K562 (cell line): ENCODE data around the gene RIT1. TPM values are rescaled to one million over a fixed set of nuclear protein-coding genes. Genes with fewer than 3 reads are reported as not detected.

ENCODE experiments used
- CBX5 ChIP-seq: IDR thresholded peaks from 2 replicates; pipeline ENCODE4 v1.6.1; 2014; ENCODE audit warnings: low read depth, borderline replicate concordance
- FOXJ2 ChIP-seq: fragments of 200-800 bp; sonication (Bioruptor generic); IDR thresholded peaks from 2 replicates; pipeline ENCODE4 v1.6.1; 2016; ENCODE audit warnings: missing genetic modification characterization, missing compliant biosample characterization
- GTF2E2 ChIP-seq: fragments of 200-800 bp; sonication (Bioruptor generic); IDR thresholded peaks from 2 replicates; pipeline ENCODE4 v1.6.1; 2016; ENCODE audit warnings: missing genetic modification characterization, missing compliant biosample characterization
- MCM2 ChIP-seq: fragments of 450-650 bp; IDR thresholded peaks from 2 replicates; pipeline ENCODE4 v1.6.1; 2017; ENCODE audit warnings: low read depth, mild to moderate bottlenecking
- MTA2 ChIP-seq: fragments of 450-650 bp; IDR thresholded peaks from 2 replicates; pipeline ENCODE4 v1.6.1; 2016; ENCODE audit warnings: low read depth
- PTRF ChIP-seq: fragments of 450-650 bp; IDR thresholded peaks from 2 replicates; pipeline ENCODE4 v1.6.1; 2016; ENCODE audit warnings: mild to moderate bottlenecking, missing genetic modification characterization, missing compliant biosample characterization
- RCOR1 ChIP-seq, 2 experiments: IDR thresholded peaks; 2 replicates each; pipeline ENCODE4 v1.6.1; 2012; ENCODE audit warnings: low read depth in 2 of 2, low read length in 2 of 2, borderline replicate concordance in 1 of 2, improper control_type of control experiment in 1 of 2
- polyA plus RNA-seq, 8 experiments: library from polyadenylated mRNA; depleted of rRNA in 4 of 8; stranded (reverse) in 5 of 8; unstranded in 3 of 8; fragments of >200 nt; fragmentation: Nextera tagmentation in 2 of 8; fragmentation: Illumina TruSeq in 1 of 8; extraction: Ambion mirVana in 2 of 8; extraction: Trizol in 1 of 8; gene quantifications; 2 replicates each; pipeline versions ENCODE4 v1.2.1 to v1.2.3, GENCODE V29; 2011 to 2014; ENCODE audit warnings: inconsistent platforms in 1 of 8, missing spikeins in 1 of 8
- total RNA-seq, 7 experiments: library from RNA; depleted of rRNA in 6 of 7; stranded (reverse); fragments of >200 nt in 6 of 7; fragmentation: Illumina TruSeq in 2 of 7; extraction: Trizol in 2 of 7; gene quantifications; 2 replicates each; pipeline versions ENCODE4 v1.2.1 to v1.2.3, GENCODE V29; 2011 to 2021; ENCODE audit warnings: low replicate concordance in 1 of 7
- TF ChIP-seq, protein P1 (sequence below): fragments of 450-650 bp; IDR thresholded peaks from 2 replicates; pipeline ENCODE4 v1.6.1; 2016; ENCODE audit warnings: mild to moderate bottlenecking

RIT1 gene
- total and polyA plus RNA-seq, 9 of the 15 experiments (the other 6 are each of a cell fraction or from before 2014, with no cell fraction given): 13.5 to 57.6 (median 22.9) TPM

DNA sequence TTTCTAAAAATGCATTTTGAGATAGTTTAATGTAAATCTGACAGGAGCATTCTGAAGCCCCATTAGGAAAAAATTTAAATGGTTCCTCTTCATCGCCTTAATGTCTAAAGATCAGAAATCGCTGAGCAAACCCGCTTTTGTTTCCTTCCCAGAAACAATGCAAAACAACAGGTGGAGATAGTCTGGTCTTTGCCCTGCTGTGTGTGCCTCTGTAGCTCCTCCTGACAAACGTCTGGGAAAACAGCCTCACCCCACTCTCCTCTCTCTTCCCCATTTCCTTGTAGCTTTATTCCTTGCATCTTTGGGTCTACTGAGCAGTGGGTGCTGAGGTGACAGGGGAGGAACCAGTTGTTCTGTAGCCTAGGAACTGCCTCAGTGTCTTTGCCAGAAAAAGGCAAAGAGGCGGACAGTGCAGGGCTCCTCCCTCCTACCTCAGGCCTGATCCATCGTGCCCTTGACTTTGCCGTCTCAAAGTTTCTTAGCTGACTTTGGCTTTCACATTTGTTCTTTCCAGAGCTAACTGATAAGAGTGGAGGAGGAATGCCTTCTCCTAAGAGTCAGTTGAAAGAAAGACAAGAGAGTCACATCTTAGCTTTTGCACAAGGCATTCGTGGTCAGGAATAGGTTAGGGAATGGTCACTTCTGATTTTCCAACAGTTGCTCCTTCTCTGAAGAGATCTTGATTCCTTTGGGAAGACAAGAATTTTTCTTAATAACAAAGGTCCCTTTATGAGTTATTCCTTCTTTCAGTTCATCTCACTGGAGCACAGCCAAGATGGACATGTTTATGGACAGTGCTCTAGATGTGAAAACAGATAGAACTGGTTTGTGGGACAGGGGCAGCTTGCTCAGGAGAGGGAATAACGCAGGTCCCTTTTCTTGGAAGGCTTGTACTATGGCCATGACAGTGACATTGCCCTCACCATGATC lies 26.9 kb downstream of the RIT1 start (continued):
- TF ChIP-seq, protein P1, sequence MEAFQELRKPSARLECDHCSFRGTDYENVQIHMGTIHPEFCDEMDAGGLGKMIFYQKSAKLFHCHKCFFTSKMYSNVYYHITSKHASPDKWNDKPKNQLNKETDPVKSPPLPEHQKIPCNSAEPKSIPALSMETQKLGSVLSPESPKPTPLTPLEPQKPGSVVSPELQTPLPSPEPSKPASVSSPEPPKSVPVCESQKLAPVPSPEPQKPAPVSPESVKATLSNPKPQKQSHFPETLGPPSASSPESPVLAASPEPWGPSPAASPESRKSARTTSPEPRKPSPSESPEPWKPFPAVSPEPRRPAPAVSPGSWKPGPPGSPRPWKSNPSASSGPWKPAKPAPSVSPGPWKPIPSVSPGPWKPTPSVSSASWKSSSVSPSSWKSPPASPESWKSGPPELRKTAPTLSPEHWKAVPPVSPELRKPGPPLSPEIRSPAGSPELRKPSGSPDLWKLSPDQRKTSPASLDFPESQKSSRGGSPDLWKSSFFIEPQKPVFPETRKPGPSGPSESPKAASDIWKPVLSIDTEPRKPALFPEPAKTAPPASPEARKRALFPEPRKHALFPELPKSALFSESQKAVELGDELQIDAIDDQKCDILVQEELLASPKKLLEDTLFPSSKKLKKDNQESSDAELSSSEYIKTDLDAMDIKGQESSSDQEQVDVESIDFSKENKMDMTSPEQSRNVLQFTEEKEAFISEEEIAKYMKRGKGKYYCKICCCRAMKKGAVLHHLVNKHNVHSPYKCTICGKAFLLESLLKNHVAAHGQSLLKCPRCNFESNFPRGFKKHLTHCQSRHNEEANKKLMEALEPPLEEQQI: no peak
- TF ChIP-seq FOXJ2 (0 out of 2 replicates have a peak, but pooled peaks have one; percentile 35), PTRF (tag) (no peak), GTF2E2 (tag) (no peak), CBX5 (no peak), MCM2 (no peak), RCOR1 (IDR thresholded peaks at IDR 0.05; ENCODE audit: borderline replicate concordance in 1 of 2, low read depth in 2 of 2, low read length in 2 of 2) (peak in 1 of 2 experiments; percentile 7; a peak in 1 of 4 replicates), MTA2 (no peak)
- TF ChIP-seq, all 486 proteins: peak for 12
